IMR-90 (cell line): ENCODE results near the gene RBM25. TPM values are rescaled to one million over a fixed set of nuclear protein-coding genes. Genes with fewer than 3 reads are reported as not detected.

ENCODE experiments used
- ATAC-seq: fragments of 200-7000 bp; cut with Tn5 transposase; 2 replicates; pipeline ENCODE4 v1.9.1; 2020; ENCODE audit warnings: low read depth, mild to moderate bottlenecking, moderate library complexity
- BruUV-seq: library from RNA; stranded (reverse); fragments of 400-500 nt; replicated peaks from 2 replicates; lab custom pipeline; 2021; lab: Mats Ljungman, UMichigan
- CTCF ChIA-PET: fragments of 300-600 bp; formaldehyde crosslinking; extraction: SDS; loops from one replicate; lab custom pipeline; 2021; ENCODE audit warnings: antibody characterized with exemption; lab: Yijun Ruan, JAX
- POLR2A ChIA-PET: fragments of 300-600 bp; sonication (Branson Sonifier 250); formaldehyde crosslinking; loops from one replicate; lab custom pipeline; 2022; ENCODE audit warnings: antibody characterized with exemption; ENCODE audit not compliant: unreplicated experiment; lab: Charles Lee
- DNase-seq: peaks from one replicate; pipeline ENCODE4 v3.0.0; 2013
- H2AFZ ChIP-seq: replicated peaks from 2 replicates; pipeline ENCODE3; 2013; ENCODE audit warnings: low read length, mild to moderate bottlenecking; ENCODE audit not compliant: poor library complexity
- H2AK5ac ChIP-seq: 2 replicates; pipeline ENCODE4 v1.6.1; 2013; ENCODE audit warnings: low read depth, low read length, inconsistent platforms
- H2AK9ac ChIP-seq: replicated peaks from 2 replicates; pipeline ENCODE3; 2013; ENCODE audit warnings: mild to moderate bottlenecking, low read depth, low read length, moderate library complexity; ENCODE audit not compliant: poor library complexity
- H2BK120ac ChIP-seq: 2 replicates; pipeline ENCODE4 v1.6.1; 2013; ENCODE audit warnings: low read depth, low read length, inconsistent platforms
- H2BK15ac ChIP-seq: 3 replicates; pipeline ENCODE4 v1.6.1; 2013; ENCODE audit warnings: low read depth, low read length, inconsistent platforms
- H2BK20ac ChIP-seq: 2 replicates; pipeline ENCODE4 v1.6.1; 2013; ENCODE audit warnings: low read depth, mild to moderate bottlenecking, inconsistent platforms, low read length, moderate library complexity
- H2BK5ac ChIP-seq: 2 replicates; pipeline ENCODE4 v1.6.1; 2013; ENCODE audit warnings: mild to moderate bottlenecking, low read depth, low read length, inconsistent platforms; ENCODE audit not compliant: poor library complexity, severe bottlenecking
- H3K14ac ChIP-seq: replicated peaks from 2 replicates; pipeline ENCODE4 v1.6.1; 2013; ENCODE audit warnings: low read depth, low read length, inconsistent platforms
- H3K18ac ChIP-seq: 2 replicates; pipeline ENCODE4 v1.6.1; 2013; ENCODE audit warnings: low read depth, low read length, control low read depth
- H3K23ac ChIP-seq: 2 replicates; pipeline ENCODE4 v1.6.1; 2013; ENCODE audit warnings: low read depth, low read length, inconsistent platforms
- H3K27ac ChIP-seq: 2 replicates; pipeline ENCODE4 v1.5.1; 2013; ENCODE audit warnings: mild to moderate bottlenecking, control low read depth, low read length; ENCODE audit not compliant: insufficient read depth
- H3K27me3 ChIP-seq: 2 replicates; pipeline ENCODE4 v1.6.1; 2013; ENCODE audit warnings: low read length; ENCODE audit not compliant: control insufficient read depth, insufficient read depth
- H3K36me3 ChIP-seq: 2 replicates; pipeline ENCODE4 v1.6.1; 2013; ENCODE audit warnings: low read length, mixed read lengths; ENCODE audit not compliant: control insufficient read depth, insufficient read depth
- H3K4ac ChIP-seq: 2 replicates; pipeline ENCODE4 v1.6.1; 2013; ENCODE audit warnings: low read depth, low read length, inconsistent platforms
- H3K4me1 ChIP-seq: 2 replicates; pipeline ENCODE4 v1.6.1; 2013; ENCODE audit warnings: low read length, mixed read lengths; ENCODE audit not compliant: control insufficient read depth, insufficient read depth
- H3K4me2 ChIP-seq: 2 replicates; pipeline ENCODE4 v1.6.1; 2013; ENCODE audit warnings: low read depth, mild to moderate bottlenecking, control low read depth, low read length, moderate library complexity
- H3K4me3 ChIP-seq: 2 replicates; pipeline ENCODE4 v1.5.1; 2013; ENCODE audit warnings: low read depth, mild to moderate bottlenecking, control low read depth, low read length, moderate library complexity; ENCODE audit not compliant: insufficient read depth
- H3K56ac ChIP-seq: 2 replicates; pipeline ENCODE4 v1.6.1; 2013; ENCODE audit warnings: low read length, inconsistent platforms; ENCODE audit not compliant: insufficient read depth; ENCODE audit errors: extremely low read depth
- H3K79me1 ChIP-seq, 2 experiments: 2 replicates each; pipeline ENCODE4 v1.6.1; 2013; ENCODE audit warnings: low read length in 2 of 2, inconsistent platforms in 1 of 2, low read depth in 1 of 2
- H3K9ac ChIP-seq: 2 replicates; pipeline ENCODE4 v1.6.1; 2013; ENCODE audit warnings: low read depth, low read length, control low read depth
- H3K9me1 ChIP-seq: 2 replicates; pipeline ENCODE4 v1.6.1; 2013; ENCODE audit warnings: low read length, inconsistent platforms; ENCODE audit not compliant: insufficient read depth
- H3K9me3 ChIP-seq: 2 replicates; pipeline ENCODE4 v1.6.1; 2013; ENCODE audit warnings: low read length; ENCODE audit not compliant: control insufficient read depth, insufficient read depth
- H4K20me1 ChIP-seq: 2 replicates; pipeline ENCODE4 v1.6.1; 2013; ENCODE audit warnings: low read length, inconsistent platforms; ENCODE audit not compliant: insufficient read depth
- H4K5ac ChIP-seq: 2 replicates; pipeline ENCODE4 v1.6.1; 2013; ENCODE audit warnings: mild to moderate bottlenecking, low read depth, low read length, control low read depth
- H4K8ac ChIP-seq, 2 experiments: 2 replicates each; pipeline ENCODE4 v1.6.1; 2013; ENCODE audit warnings: low read depth in 2 of 2, low read length in 2 of 2, control low read depth in 1 of 2, inconsistent platforms in 1 of 2
- H4K91ac ChIP-seq: 2 replicates; pipeline ENCODE4 v1.6.1; 2013; ENCODE audit warnings: low read depth, low read length, inconsistent platforms; ENCODE audit not compliant: insufficient read depth
- BHLHE40 ChIP-seq: fragments of 150-350 bp; IDR thresholded peaks from 2 replicates; pipeline ENCODE4 v1.6.1; 2016; ENCODE audit warnings: mild to moderate bottlenecking, low read depth, low read length
- CHD1 ChIP-seq: IDR thresholded peaks from 2 replicates; pipeline ENCODE4 v1.6.1; 2012; ENCODE audit warnings: low read depth, low read length, improper control_type of control experiment
- CTCF ChIP-seq: conservative IDR thresholded peaks from 2 replicates; pipeline ENCODE4 v1.5.1; 2012; ENCODE audit warnings: mild to moderate bottlenecking, low read depth, low read length, improper control_type of control experiment
- ELK1 ChIP-seq: fragments of 150-350 bp; IDR thresholded peaks from 2 replicates; pipeline ENCODE4 v1.6.1; 2016; ENCODE audit warnings: low read depth, mild to moderate bottlenecking, low read length, moderate library complexity, borderline replicate concordance
- MAZ ChIP-seq: IDR thresholded peaks from 2 replicates; pipeline ENCODE4 v1.6.1; 2012; ENCODE audit warnings: low read depth, mild to moderate bottlenecking, low read length, improper control_type of control experiment, moderate library complexity, borderline replicate concordance
- MXI1 ChIP-seq: IDR thresholded peaks from 2 replicates; pipeline ENCODE4 v1.6.1; 2012; ENCODE audit warnings: low read depth, mild to moderate bottlenecking, low read length, moderate library complexity, borderline replicate concordance
- NFE2L2 ChIP-seq: fragments of 150-350 bp; IDR thresholded peaks from 2 replicates; pipeline ENCODE4 v1.6.1; 2016; ENCODE audit warnings: low read depth, mild to moderate bottlenecking, low read length
- POLR2A ChIP-seq: IDR thresholded peaks from 2 replicates; pipeline ENCODE4 v1.6.1; 2012; ENCODE audit warnings: mild to moderate bottlenecking, low read depth, low read length
- RAD21 ChIP-seq: IDR thresholded peaks from 2 replicates; pipeline ENCODE4 v1.6.1; 2012; ENCODE audit warnings: low read length, improper control_type of control experiment
- SMC3 ChIP-seq: fragments of 150-350 bp; IDR thresholded peaks from 2 replicates; pipeline ENCODE4 v1.6.1; 2016; ENCODE audit warnings: low read depth, mild to moderate bottlenecking, antibody characterized with exemption, low read length, moderate library complexity
- dilution Hi-C: fragments of 300-500 bp; cut with HindIII; formaldehyde crosslinking; loops from one replicate; pipeline ENCODE4 v1.14.3; 2018; ENCODE audit warnings: low sequenced_read_pairs; ENCODE audit not compliant: unreplicated experiment
- in situ Hi-C: fragments of 300-500 bp; cut with MboI; formaldehyde crosslinking; loops from 3 replicates; pipeline ENCODE4 v1.14.3; 2019; ENCODE audit warnings: low sequenced_read_pairs, inconsistent platforms, mixed read lengths
- intact Hi-C: fragments of 100-400 bp; cut with micrococcal nuclease; formaldehyde crosslinking; loops from 2 replicates; pipeline ENCODE4 v1.10.0; 2022
- polyA plus RNA-seq, 3 experiments: library from polyadenylated mRNA; depleted of rRNA; stranded (reverse); fragments of >200 nt; gene quantifications; 2 replicates each; pipeline ENCODE4 v1.2.3, GENCODE V29; 2012; ENCODE audit warnings: low replicate concordance in 1 of 3
- total RNA-seq: library from RNA; depleted of rRNA; stranded (reverse); fragments of >200 nt; gene quantifications from 2 replicates; pipeline ENCODE4 v1.2.3, GENCODE V29; 2012

Gene RBM25
- total and polyA plus RNA-seq, 2 of the 4 experiments (the other 2 are of a cell fraction), result 32.3 to 32.9 TPM

GRCh38 chr14:73027984-73028383, 30.4 kb upstream of the RBM25 start:
- Histone ChIP-seq H4K5ac (peak overlapping the region; percentile 45; the same call in 1 of the 2 replicates), H3K79me1 (peaks cover 14 to 28% of the 10 kb centered on the region in 2 experiments), H3K23ac (no peak overlapping the region), H4K91ac (no peak overlapping the region), H4K8ac (peak overlapping the region; percentile 14 to 90; a peak in 2 of 4 replicates), H3K4me1 (no peaks in the 10 kb centered on the region), H4K20me1 (peaks cover 12% of the 10 kb centered on the region; the same call in 1 of the 2 replicates), H3K18ac (no peak overlapping the region), H3K4ac (no peak overlapping the region), H2BK15ac (no peak overlapping the region), H3K36me3 (peaks cover 13% of the 10 kb centered on the region), H3K27me3 (no peaks in the 10 kb centered on the region), H2AK9ac (no peak overlapping the region), H3K27ac (no peak overlapping the region), H2BK120ac (no peak overlapping the region), H3K4me3 (no peak overlapping the region), H2AFZ (no peak overlapping the region), H3K4me2 (no peak overlapping the region), H3K9ac (no peak overlapping the region), H3K56ac (no peak overlapping the region), H3K9me3 (no peaks in the 10 kb centered on the region), H2BK20ac (no peak overlapping the region), H3K14ac (no peak overlapping the region), H2AK5ac (no peak overlapping the region), H2BK5ac (no peak overlapping the region), H3K9me1 (peaks cover 7% of the 10 kb centered on the region; the same call in 1 of the 2 replicates)
- dilution Hi-C loops, result no loop called here
- in situ Hi-C loops, result no loop called here
- no peak for ATAC-seq
- no peak for TF ChIP-seq ELK1
- no peak for TF ChIP-seq RAD21
- no peak for TF ChIP-seq CTCF
- no peak for TF ChIP-seq MXI1
- no peak for TF ChIP-seq POLR2A
- no peak for TF ChIP-seq SMC3
- TF ChIP-seq MAZ, result no peak
- TF ChIP-seq CHD1, result no peak
- TF ChIP-seq BHLHE40, result no peak
- TF ChIP-seq NFE2L2, result no peak
- BruUV-seq, result no TSS peak
- POLR2A ChIA-PET, result no interaction called here
- intact Hi-C loops, result loop anchor here (1.0 kb wide), 1 partner anchor 30 kb away; the partner anchor contains the start of gene RBM25
- no peak for DNase-seq
- CTCF ChIA-PET, result no interaction called here
